Epithelial cell of esophagus (primary cell): ENCODE data around the gene MCM6.

Experiments used
- DNase-seq: peaks from one replicate; pipeline ENCODE4 v3.0.0; 2010; ENCODE audit warnings: low read depth
- H3K4me3 ChIP-seq: 2 replicates; pipeline ENCODE4 v1.5.1; 2011; ENCODE audit warnings: mild to moderate bottlenecking, low read length, control low read depth
- TF ChIP-seq, protein P1 (sequence below): IDR thresholded peaks from 2 replicates; pipeline ENCODE4 v1.5.1; 2011; ENCODE audit warnings: low read depth, mild to moderate bottlenecking, low read length, control low read depth, inconsistent platforms; ENCODE audit not compliant: insufficient read depth; ENCODE audit errors: missing control alignments

MCM6 gene

DNA sequence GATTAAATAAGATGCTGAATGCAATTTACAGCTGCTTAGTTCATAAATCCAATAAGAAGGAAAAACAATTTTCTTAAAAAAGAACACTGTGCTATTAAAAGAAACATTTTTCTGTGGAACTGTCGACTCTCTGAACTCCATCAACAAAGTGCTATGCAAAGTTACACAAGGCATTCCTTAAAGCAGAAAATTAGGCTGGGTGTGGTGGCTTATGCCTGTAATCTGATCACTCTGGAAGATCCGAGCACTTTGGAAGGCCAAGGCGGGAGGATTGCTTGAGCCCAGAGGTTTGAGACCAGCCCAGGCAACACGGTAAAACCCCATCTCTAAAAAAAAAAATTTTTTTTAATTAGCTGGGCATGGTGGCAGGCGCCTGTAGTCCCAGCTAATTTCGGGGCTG lies 13.0 kb downstream of the MCM6 start:
- H3K4me3 ChIP-seq = no peak overlapping the region
- TF ChIP-seq, protein P1, sequence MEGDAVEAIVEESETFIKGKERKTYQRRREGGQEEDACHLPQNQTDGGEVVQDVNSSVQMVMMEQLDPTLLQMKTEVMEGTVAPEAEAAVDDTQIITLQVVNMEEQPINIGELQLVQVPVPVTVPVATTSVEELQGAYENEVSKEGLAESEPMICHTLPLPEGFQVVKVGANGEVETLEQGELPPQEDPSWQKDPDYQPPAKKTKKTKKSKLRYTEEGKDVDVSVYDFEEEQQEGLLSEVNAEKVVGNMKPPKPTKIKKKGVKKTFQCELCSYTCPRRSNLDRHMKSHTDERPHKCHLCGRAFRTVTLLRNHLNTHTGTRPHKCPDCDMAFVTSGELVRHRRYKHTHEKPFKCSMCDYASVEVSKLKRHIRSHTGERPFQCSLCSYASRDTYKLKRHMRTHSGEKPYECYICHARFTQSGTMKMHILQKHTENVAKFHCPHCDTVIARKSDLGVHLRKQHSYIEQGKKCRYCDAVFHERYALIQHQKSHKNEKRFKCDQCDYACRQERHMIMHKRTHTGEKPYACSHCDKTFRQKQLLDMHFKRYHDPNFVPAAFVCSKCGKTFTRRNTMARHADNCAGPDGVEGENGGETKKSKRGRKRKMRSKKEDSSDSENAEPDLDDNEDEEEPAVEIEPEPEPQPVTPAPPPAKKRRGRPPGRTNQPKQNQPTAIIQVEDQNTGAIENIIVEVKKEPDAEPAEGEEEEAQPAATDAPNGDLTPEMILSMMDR = no peak
- no peak for DNase-seq

DNA sequence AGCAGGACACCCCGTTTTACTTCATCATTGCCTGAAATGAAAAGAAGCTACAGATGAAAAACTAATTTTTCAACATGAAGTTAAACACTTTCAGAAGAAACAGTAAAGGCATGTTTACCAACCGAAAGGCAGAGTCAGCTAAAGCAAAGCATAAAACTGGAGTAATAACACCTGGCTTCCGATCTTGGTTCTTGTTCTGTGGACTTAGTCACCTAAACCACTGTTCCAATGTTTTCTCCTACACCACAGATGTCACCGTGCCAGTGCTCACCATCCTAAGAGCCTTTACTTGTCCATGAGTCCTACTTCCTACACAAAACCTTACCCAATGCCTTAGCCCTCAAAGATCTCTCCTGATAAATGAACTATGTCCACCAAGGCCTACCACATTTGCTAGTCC lies 13.5 kb downstream of the MCM6 start:
- no peak for DNase-seq
- TF ChIP-seq, protein P1 = no peak
- H3K4me3 ChIP-seq = no peak overlapping the region

DNA sequence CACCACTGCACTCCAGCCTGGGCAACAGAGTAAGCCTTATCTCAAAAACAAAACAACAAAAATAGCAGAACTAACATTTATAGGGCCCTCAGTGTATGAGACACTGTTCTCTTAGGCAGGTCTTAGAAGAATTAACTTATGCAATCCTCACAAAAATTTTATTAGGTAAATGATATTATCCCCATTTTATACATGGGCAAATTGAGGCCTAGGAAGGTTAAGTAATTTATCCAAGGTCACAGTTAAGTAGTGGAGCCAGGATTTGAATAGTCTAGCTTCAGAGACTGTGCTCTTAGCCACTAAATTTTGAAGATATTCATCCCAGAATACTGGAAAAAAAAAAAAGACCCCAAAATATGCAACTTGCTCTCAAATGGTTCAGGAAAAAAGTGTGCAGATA lies 22.8 kb downstream of the MCM6 start:
- TF ChIP-seq, protein P1 = no peak

DNA sequence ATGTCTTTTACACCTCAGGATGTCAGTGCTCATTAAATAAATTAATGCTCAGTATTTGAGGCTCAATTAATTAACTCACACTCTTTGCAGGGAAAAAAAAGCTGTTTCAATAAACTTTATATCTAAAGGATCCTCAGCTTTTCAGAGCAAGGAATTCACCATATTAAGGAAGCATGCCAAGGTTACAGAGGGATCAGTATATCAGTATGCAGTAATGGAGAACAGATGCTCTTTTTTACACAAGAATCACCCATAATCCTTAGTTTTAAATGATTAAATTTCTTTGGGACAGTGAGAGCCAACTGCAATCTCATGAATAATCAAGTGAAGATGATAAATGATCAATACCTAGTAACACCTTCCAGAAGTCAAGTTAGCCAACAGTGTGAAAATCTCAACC lies 24.4 kb downstream of the MCM6 start:
- H3K4me3 ChIP-seq = no peak overlapping the region
- no peak for DNase-seq
- TF ChIP-seq, protein P1 = no peak

More for the DNA sequence above, 22.8 kb downstream of the MCM6 start:
- H3K4me3 ChIP-seq = no peak overlapping the region
- no peak for DNase-seq

DNA sequence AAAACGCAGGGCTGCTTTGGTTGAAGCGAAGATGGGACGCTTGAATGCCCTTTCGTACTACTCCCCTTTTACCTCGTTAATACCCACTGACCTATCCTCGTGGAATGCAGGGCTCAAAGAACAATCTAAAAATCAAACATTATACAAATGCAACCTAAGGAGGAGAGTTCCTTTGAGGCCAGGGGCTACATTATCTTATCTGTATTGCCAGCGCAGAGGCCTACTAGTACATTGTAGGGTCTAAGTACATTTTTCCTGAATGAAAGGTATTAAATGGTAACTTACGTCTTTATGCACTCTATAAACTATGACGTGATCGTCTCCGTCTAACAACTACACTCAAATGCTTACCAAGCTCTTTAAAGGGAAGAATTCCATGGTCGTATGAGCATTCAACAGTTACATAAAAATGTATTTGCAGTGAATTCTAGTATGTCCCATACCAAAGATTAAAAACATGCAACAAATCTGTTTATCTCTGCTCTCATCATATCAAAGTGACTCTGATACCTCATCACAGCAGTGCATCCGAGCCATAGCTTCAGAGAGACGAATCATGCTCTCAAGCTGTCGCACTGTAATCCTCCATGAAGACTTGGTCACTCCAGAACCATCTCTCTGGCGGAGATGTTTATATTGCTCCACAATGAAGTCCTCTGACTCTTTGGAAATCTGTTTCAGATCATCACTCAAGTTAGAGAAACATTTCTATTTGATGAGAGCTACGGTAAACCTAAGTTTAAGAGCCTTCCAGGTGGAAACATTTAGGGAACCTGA lies 25.2 kb downstream of the MCM6 start:
- TF ChIP-seq, protein P1 = no peak
- no peak overlapping the region for H3K4me3 ChIP-seq
- DNase-seq = no peak

DNA sequence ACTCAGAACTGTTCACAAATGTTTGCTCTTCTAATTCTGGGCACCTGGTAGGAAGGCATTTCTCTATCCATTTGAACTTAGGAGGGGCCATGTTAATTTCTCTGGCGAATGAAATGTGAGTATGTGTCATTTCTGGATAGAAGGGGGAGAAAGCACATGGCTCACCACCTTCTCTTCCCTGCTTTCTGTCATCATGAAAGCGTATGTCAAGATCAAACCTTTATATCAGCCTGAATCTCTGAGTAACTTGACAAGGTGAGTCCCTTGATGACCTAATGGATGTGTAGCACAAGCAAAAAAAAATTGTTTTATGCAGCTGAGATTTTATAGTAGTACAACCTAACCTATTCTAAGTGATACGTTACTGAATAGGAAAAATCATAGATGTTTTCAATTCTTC lies 27.2 kb downstream of the MCM6 start:
- no peak for DNase-seq
- TF ChIP-seq, protein P1 = no peak
- H3K4me3 ChIP-seq = no peak overlapping the region

DNA sequence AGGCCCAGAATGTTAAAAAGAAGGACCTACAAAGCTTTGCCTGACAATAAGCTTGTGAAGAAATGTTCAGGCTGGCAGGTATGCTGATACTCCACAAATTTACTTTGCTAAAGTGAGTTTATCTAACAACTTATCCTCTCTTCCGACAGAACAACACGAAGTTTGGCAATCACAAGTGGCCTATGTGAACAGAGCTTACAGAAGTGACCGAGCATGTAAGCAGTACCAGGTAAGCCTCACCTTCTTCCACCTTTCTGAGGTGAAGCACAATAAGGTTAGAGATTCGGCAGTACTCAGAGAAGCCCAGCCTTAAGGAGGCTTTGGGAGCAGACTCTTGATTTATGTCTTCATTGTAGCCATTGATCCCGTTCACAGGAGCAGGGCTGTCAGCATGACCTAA lies 30.2 kb downstream of the MCM6 start:
- DNase-seq = no peak
- TF ChIP-seq, protein P1 = no peak
- no peak overlapping the region for H3K4me3 ChIP-seq
